SK-N-SH (cell line): ENCODE measurements around the gene PSMC5. TPM values are rescaled to one million over a fixed set of nuclear protein-coding genes. Genes with fewer than 3 reads are reported as not detected.
A peak's percentile ranks its signal among the peaks of the same experiment; 100 is the strongest.

ENCODE experiments used
- CTCF ChIA-PET: fragments of 300-600, 350-600 bp; formaldehyde crosslinking; extraction: SDS; loops from one replicate; lab custom pipeline; 2021; lab: Yijun Ruan, JAX
- POLR2A ChIA-PET: fragments of 350-600 bp; sonication (Branson Sonifier 250); formaldehyde crosslinking; extraction: SDS; loops from one replicate; lab custom pipeline; 2020; ENCODE audit warnings: antibody characterized with exemption, inconsistent platforms; lab: Yijun Ruan, JAX
- DNase-seq: peaks from one replicate; pipeline ENCODE4 v3.0.0; 2012
- H2AFZ ChIP-seq: fragments of 200-600 bp; sonication (generic); 2 replicates; pipeline ENCODE4 v1.8.1; 2016; ENCODE audit warnings: antibody characterized with exemption, mild to moderate bottlenecking, low read depth
- H3F3A ChIP-seq: fragments of 200-600 bp; sonication (generic); replicated peaks from 2 replicates; pipeline ENCODE3; 2016; ENCODE audit warnings: antibody characterized with exemption, mild to moderate bottlenecking; ENCODE audit not compliant: insufficient read depth
- H3K27ac ChIP-seq, 2 experiments: fragments of 200-500 bp in 1 of 2; fragments of 200-600 bp in 1 of 2; sonication (Bioruptor generic) in 1 of 2; sonication (generic), shearing (Covaris generic) in 1 of 2; 2 replicates each; pipeline versions ENCODE4 v1.5.1 to v1.6.1; 2014 to 2016; ENCODE audit warnings: low read depth in 2 of 2, inconsistent platforms in 1 of 2, low read length in 1 of 2, mild to moderate bottlenecking in 1 of 2, mixed read lengths in 1 of 2
- H3K27me3 ChIP-seq: fragments of 200-600 bp; sonication (generic), shearing (Covaris generic); 2 replicates; pipeline ENCODE4 v1.6.1; 2016; ENCODE audit warnings: mixed run types; ENCODE audit not compliant: insufficient read depth
- H3K36me3 ChIP-seq, 2 experiments: fragments of 200-500 bp in 1 of 2; fragments of 200-600 bp in 1 of 2; sonication (Bioruptor generic) in 1 of 2; sonication (generic) in 1 of 2; replicated peaks in 1 of 2; 2 replicates each; pipeline versions ENCODE3 to v1.5.1; 2014 to 2016; ENCODE audit warnings: low read length in 1 of 2, mild to moderate bottlenecking in 1 of 2; ENCODE audit not compliant: insufficient read depth in 2 of 2, control insufficient read depth in 1 of 2
- H3K4me1 ChIP-seq, 2 experiments: fragments of 200-500 bp in 1 of 2; fragments of 200-600 bp in 1 of 2; sonication (Bioruptor generic) in 1 of 2; sonication (generic), shearing (Covaris generic) in 1 of 2; 2 replicates each; pipeline versions ENCODE4 v1.5.1 to v1.6.1; 2014 to 2016; ENCODE audit warnings: low read depth in 1 of 2, low read length in 1 of 2, mixed run types in 1 of 2; ENCODE audit not compliant: insufficient read depth in 2 of 2, control insufficient read depth in 1 of 2
- H3K4me2 ChIP-seq: fragments of 200-600 bp; sonication (generic), shearing (Covaris generic); 2 replicates; pipeline ENCODE4 v1.6.1; 2017; ENCODE audit warnings: mixed run types
- H3K4me3 ChIP-seq, 2 experiments: fragments of 200-500 bp in 1 of 2; fragments of 200-600 bp in 1 of 2; sonication (Bioruptor generic) in 1 of 2; sonication (generic), shearing (Covaris generic) in 1 of 2; 2 replicates each; pipeline versions ENCODE4 v1.5.1 to v1.8.1; 2014 to 2016; ENCODE audit warnings: low read depth in 2 of 2, inconsistent platforms in 1 of 2, low read length in 1 of 2, mild to moderate bottlenecking in 1 of 2, mixed read lengths in 1 of 2, moderate library complexity in 1 of 2
- H3K79me2 ChIP-seq: fragments of 200-600 bp; sonication (generic); 2 replicates; pipeline ENCODE4 v1.8.1; 2017; ENCODE audit warnings: mild to moderate bottlenecking; ENCODE audit not compliant: insufficient read depth
- H3K9ac ChIP-seq: fragments of 200-600 bp; sonication (generic); 2 replicates; pipeline ENCODE4 v1.6.1; 2017; ENCODE audit warnings: mixed run types
- H3K9me2 ChIP-seq: fragments of 200-600 bp; sonication (generic); 2 replicates; pipeline ENCODE4 v1.6.1; 2017; ENCODE audit warnings: mixed run types
- H3K9me3 ChIP-seq: fragments of 200-600 bp; sonication (generic); 2 replicates; pipeline ENCODE4 v1.6.1; 2017; ENCODE audit warnings: mixed run types, mild to moderate bottlenecking, moderate library complexity
- H4K20me1 ChIP-seq: fragments of 200-600 bp; sonication (generic); 2 replicates; pipeline ENCODE4 v1.6.1; 2017; ENCODE audit warnings: mild to moderate bottlenecking, mixed run types; ENCODE audit not compliant: insufficient read depth
- GATA2 ChIP-seq: sonication (generic); formaldehyde crosslinking; IDR thresholded peaks from 2 replicates; pipeline ENCODE4 v1.5.0; 2020; ENCODE audit warnings: mild to moderate bottlenecking, missing genetic modification reagents
- IRF3 ChIP-seq: fragments of 150-350 bp; IDR thresholded peaks from 2 replicates; pipeline ENCODE4 v1.6.1; 2016; ENCODE audit warnings: mild to moderate bottlenecking, low read depth, low read length
- MXI1 ChIP-seq: IDR thresholded peaks from 2 replicates; pipeline ENCODE4 v1.6.1; 2012; ENCODE audit warnings: mild to moderate bottlenecking, low read depth, low read length, improper control_type of control experiment
- POLR2AphosphoS5 ChIP-seq: IDR thresholded peaks from 2 replicates; pipeline ENCODE4 v1.6.1; 2012; ENCODE audit warnings: low read depth, low read length
- SMC3 ChIP-seq: IDR thresholded peaks from 2 replicates; pipeline ENCODE4 v1.6.1; 2012; ENCODE audit warnings: low read depth, low read length, improper control_type of control experiment
- WGBS: methylation state at CpG from one replicate; pipeline ENCODE4 v1.1.6; 2017; ENCODE audit warnings: low lambda C conversion rate; 5-methylcytosine and 5-hydroxymethylcytosine counted together
- polyA plus RNA-seq, 3 experiments: library from polyadenylated mRNA; depleted of rRNA; stranded (reverse); fragments of >200 nt; gene quantifications; 2 replicates each; pipeline ENCODE4 v1.2.3, GENCODE V29; 2012
- TF ChIP-seq, protein P1 (sequence below): IDR thresholded peaks from 2 replicates; pipeline ENCODE4 v1.6.1; 2012; ENCODE audit warnings: mild to moderate bottlenecking, low read depth, low read length, moderate library complexity

PSMC5 gene
- polyA plus RNA-seq, 1 of the 3 experiments (the other 2 are of a cell fraction), result 424 TPM

GRCh38 chr17:63819131-63819530, 8.1 kb upstream of the PSMC5 start (continued):
- no peak for TF ChIP-seq IRF3
- TF ChIP-seq, protein P1, sequence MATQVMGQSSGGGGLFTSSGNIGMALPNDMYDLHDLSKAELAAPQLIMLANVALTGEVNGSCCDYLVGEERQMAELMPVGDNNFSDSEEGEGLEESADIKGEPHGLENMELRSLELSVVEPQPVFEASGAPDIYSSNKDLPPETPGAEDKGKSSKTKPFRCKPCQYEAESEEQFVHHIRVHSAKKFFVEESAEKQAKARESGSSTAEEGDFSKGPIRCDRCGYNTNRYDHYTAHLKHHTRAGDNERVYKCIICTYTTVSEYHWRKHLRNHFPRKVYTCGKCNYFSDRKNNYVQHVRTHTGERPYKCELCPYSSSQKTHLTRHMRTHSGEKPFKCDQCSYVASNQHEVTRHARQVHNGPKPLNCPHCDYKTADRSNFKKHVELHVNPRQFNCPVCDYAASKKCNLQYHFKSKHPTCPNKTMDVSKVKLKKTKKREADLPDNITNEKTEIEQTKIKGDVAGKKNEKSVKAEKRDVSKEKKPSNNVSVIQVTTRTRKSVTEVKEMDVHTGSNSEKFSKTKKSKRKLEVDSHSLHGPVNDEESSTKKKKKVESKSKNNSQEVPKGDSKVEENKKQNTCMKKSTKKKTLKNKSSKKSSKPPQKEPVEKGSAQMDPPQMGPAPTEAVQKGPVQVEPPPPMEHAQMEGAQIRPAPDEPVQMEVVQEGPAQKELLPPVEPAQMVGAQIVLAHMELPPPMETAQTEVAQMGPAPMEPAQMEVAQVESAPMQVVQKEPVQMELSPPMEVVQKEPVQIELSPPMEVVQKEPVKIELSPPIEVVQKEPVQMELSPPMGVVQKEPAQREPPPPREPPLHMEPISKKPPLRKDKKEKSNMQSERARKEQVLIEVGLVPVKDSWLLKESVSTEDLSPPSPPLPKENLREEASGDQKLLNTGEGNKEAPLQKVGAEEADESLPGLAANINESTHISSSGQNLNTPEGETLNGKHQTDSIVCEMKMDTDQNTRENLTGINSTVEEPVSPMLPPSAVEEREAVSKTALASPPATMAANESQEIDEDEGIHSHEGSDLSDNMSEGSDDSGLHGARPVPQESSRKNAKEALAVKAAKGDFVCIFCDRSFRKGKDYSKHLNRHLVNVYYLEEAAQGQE, result no peak
- TF ChIP-seq, all 33 proteins: peak for 0

GRCh38 chr17:63819585-63820537, 7.4 kb upstream of the PSMC5 start:
- Histone ChIP-seq H2AFZ (no peak overlapping the region), H3K79me2 (peaks cover 35% of the 10 kb centered on the region), H3K9me3 (no peaks in the 10 kb centered on the region), H3K4me3 (no peak overlapping the region), H3K9ac (no peak overlapping the region), H3K27me3 (no peaks in the 10 kb centered on the region), H3K9me2 (no peaks in the 10 kb centered on the region), H3K4me1 (peaks cover 0 to 5% of the 10 kb centered on the region in 2 experiments; a peak in 1 of 4 replicates), H4K20me1 (peaks cover 23% of the 10 kb centered on the region; the same call in 1 of the 2 replicates), H3K36me3 (peaks cover 93 to 96% of the 10 kb centered on the region in 2 experiments), H3K4me2 (no peak overlapping the region), H3K27ac (no peak overlapping the region), H3F3A (peaks cover 77% of the 10 kb centered on the region)
- ChIA-PET POLR2A (no interaction called here), CTCF (interaction anchor here (0.6 to 2.8 kb wide), 9 partner anchors 7 to 246 kb away, joined by 3 to 10 read pairs (median 8); no protein-coding TSS in a partner anchor)
- 85% methylated on average over 21 of the region's 21 CpGs for WGBS
- DNase-seq, result no peak
- TF ChIP-seq MXI1, result no peak
- TF ChIP-seq POLR2AphosphoS5, result 0 out of 2 replicates have a peak, but pooled peaks have one; percentile 38
- no peak for TF ChIP-seq GATA2 (CRISPR knock-in tag)
- no peak for TF ChIP-seq SMC3
